Breast epithelium (tissue), 3 donors: ENCODE data around the gene KIRREL2.

ENCODE experiments used
- CTCF ChIP-seq, 3 donors: fragments of 450-650 bp; IDR thresholded peaks; one replicate each; pipeline ENCODE4 v1.5.1; 2016 to 2017; ENCODE audit warnings: antibody characterized with exemption in 3 of 3, mild to moderate bottlenecking in 3 of 3, moderate library complexity in 3 of 3
- POLR2A ChIP-seq: fragments of 450-650 bp; IDR thresholded peaks from one replicate; pipeline ENCODE4 v1.6.1; 2016; ENCODE audit warnings: antibody characterized with exemption, mild to moderate bottlenecking, moderate library complexity
- POLR2AphosphoS5 ChIP-seq, 3 donors: sonication (generic); formaldehyde crosslinking; IDR thresholded peaks; one replicate each; pipeline ENCODE4 v1.6.1; 2017; ENCODE audit warnings: antibody characterized with exemption in 3 of 3

DNA sequence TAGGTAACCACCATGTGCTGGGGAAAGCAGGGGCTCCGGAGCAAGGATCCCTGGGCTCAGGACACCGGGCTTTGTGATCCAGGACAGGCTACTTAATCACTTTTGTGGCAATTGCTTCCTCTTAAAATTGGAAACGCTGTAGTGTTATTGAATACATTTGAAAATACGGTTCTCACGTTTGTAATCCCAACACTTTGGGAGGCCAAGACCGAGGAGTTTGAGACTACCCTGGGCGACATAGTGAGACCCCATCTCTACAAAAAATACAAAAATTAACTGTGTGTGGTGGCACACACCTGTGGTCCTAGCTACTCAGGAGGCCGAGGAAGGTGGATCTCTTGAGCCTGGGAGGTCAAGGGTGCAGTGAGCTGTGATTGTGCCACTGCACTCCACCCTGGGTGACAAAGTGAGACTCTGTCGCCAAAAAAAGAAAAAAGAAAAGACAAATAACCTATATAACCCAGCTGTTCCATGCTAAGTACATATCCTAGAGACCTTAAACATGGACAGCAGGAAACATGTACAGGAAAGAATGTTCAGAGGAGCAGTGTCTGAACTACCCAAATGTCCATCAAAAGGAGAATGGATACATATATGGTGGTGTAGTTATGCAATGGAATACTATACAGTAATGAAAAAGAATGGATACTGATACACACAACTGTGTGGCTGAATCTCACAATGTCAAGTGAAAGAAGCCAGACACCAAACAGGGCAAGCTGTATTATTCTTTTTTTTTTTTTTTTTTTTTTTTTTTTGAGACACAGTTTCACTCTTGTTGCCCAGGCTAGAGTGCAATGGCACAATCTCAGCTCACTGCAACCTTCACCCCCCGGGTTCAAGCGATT is 43.4 kb upstream of the KIRREL2 start:
- no peak for TF ChIP-seq POLR2A
- no peak for TF ChIP-seq CTCF (IDR thresholded peaks at IDR 0.05)
- TF ChIP-seq POLR2AphosphoS5 (IDR thresholded peaks at IDR 0.05): no peak
